ENCODE data around the gene PAF1. TPM values are rescaled to one million over a fixed set of nuclear protein-coding genes. Genes with fewer than 3 reads are reported as not detected.

Gene PAF1
- total and polyA plus RNA-seq, 2 donors (not counting 3 experiments of a cell fraction or from before 2014, with no cell fraction given), result 55.1 to 90.8 TPM

DNA sequence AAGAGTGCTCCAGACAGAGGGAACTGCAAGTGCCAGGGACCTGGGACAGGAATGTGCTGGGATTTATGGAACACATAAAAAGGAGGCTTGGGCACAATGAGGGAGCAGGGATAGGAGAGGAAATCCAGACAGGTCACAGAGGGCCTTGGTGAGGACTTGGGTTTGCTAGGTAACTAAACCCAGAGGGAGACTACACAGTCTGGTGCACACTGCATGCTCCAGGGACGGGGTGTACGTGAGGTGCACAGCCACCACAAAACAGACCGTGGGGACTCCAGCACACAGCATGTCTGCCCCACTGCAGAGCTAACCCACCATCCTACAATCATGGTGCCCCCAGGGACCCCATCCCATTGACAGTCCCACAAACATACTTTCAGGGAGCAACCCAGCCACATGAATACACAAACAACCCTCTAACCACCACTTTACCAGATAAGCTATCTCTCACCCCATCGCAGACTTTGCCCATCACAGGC is 10.2 kb upstream of the PAF1 start:
- no TSS peak for BruUV-seq (replicated peaks)
- no peaks in the 10 kb centered on the region for H3K79me2 ChIP-seq (ENCODE audit: control insufficient read depth, insufficient read depth, low read length)
- H3K27me3 ChIP-seq (ENCODE audit: control insufficient read depth in 2 of 2, insufficient read depth in 2 of 2, low read length in 2 of 2), result no peaks in the 10 kb centered on the region
- no peak overlapping the region for H2AFZ ChIP-seq (ENCODE audit: low read depth, low read length)
- peaks cover 0 to 4% of the 10 kb centered on the region in 2 experiments for H3K36me3 ChIP-seq (ENCODE audit: control insufficient read depth in 2 of 2, extremely low read depth in 1 of 2, insufficient read depth in 2 of 2, low read length in 2 of 2)
- H3K9me1 ChIP-seq (replicated peaks; ENCODE audit: control insufficient read depth, extremely low read depth, insufficient read depth, low read length), result no peaks in the 10 kb centered on the region
- ChIA-PET POLR2A (interaction anchor here (1.4 kb wide), 1 partner anchor 10 kb away, joined by 3 read pairs; no protein-coding TSS in a partner anchor), CTCF (interaction anchor here (2.9 kb wide), 1 partner anchor 11 kb away, joined by 22 read pairs; the partner anchor contains the start of gene PLEKHG2)
- no peak overlapping the region for H3K27ac ChIP-seq (ENCODE audit: insufficient read depth, low read depth, low read length)
- peaks cover 23% of the 10 kb centered on the region for H3K4me1 ChIP-seq (ENCODE audit: control insufficient read depth, extremely low read depth, insufficient read depth, low read length)
- TF ChIP-seq GATA2 (IDR thresholded peaks at IDR 0.05; ENCODE audit: insufficient read depth, insufficient read length, low read depth, low read length) (no peak), POLR2AphosphoS5 (IDR thresholded peaks at IDR 0.05; ENCODE audit: insufficient read depth, low read depth, low read length) (no peak), MYC (IDR thresholded peaks at IDR 0.05; ENCODE audit: low read depth, low read length) (no peak), JUN (IDR thresholded peaks at IDR 0.05; ENCODE audit: borderline replicate concordance, insufficient read depth, insufficient read length, low read depth) (no peak), EZH2 (IDR thresholded peaks at IDR 0.05; ENCODE audit: borderline replicate concordance, low read depth, low read length, severe bottlenecking) (no peak), POLR2A (IDR thresholded peaks at IDR 0.05; ENCODE audit: low read depth, low read length) (no peak), FOS (IDR thresholded peaks at IDR 0.05; ENCODE audit: borderline replicate concordance, insufficient read depth, low read length) (no peak)
- TF ChIP-seq, protein P1, sequence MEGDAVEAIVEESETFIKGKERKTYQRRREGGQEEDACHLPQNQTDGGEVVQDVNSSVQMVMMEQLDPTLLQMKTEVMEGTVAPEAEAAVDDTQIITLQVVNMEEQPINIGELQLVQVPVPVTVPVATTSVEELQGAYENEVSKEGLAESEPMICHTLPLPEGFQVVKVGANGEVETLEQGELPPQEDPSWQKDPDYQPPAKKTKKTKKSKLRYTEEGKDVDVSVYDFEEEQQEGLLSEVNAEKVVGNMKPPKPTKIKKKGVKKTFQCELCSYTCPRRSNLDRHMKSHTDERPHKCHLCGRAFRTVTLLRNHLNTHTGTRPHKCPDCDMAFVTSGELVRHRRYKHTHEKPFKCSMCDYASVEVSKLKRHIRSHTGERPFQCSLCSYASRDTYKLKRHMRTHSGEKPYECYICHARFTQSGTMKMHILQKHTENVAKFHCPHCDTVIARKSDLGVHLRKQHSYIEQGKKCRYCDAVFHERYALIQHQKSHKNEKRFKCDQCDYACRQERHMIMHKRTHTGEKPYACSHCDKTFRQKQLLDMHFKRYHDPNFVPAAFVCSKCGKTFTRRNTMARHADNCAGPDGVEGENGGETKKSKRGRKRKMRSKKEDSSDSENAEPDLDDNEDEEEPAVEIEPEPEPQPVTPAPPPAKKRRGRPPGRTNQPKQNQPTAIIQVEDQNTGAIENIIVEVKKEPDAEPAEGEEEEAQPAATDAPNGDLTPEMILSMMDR (IDR thresholded peaks at IDR 0.05; ENCODE audit: extremely low read depth in 1 of 2, insufficient read depth in 1 of 2, low read depth in 1 of 2, low read length in 2 of 2), result no peak
- TF ChIP-seq, protein P2, sequence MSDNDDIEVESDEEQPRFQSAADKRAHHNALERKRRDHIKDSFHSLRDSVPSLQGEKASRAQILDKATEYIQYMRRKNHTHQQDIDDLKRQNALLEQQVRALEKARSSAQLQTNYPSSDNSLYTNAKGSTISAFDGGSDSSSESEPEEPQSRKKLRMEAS (IDR thresholded peaks at IDR 0.05; ENCODE audit: insufficient read depth, insufficient read length), result no peak
- DNase-seq (ENCODE audit: low read depth, low spot score) (no peak), FAIRE-seq (no peak)
- no peak overlapping the region for H3K4me2 ChIP-seq (ENCODE audit: insufficient read depth, low read length)
- no peak overlapping the region for H3K4me3 ChIP-seq (replicated peaks in 1 of 3; ENCODE audit: insufficient read depth in 1 of 3, low read depth in 1 of 3, low read length in 3 of 3)
- intact Hi-C loops (cut with micrococcal nuclease), result no loop called here
- dilution Hi-C loops (cut with MboI; ENCODE audit: extremely low pct_ligation_motif_present, low sequenced_read_pairs), result no loop called here
- H4K20me1 ChIP-seq (replicated peaks; ENCODE audit: control insufficient read depth, extremely low read depth, insufficient read depth, low read length), result no peaks in the 10 kb centered on the region
- no peak overlapping the region for H3K9ac ChIP-seq (replicated peaks; ENCODE audit: extremely low read depth, insufficient read depth, low read length)
- H3K9me3 ChIP-seq (replicated peaks; ENCODE audit: control insufficient read depth, insufficient read depth, low read length), result no peaks in the 10 kb centered on the region

Data from endothelial cell of umbilical vein (primary cell).